Astrocyte (in vitro differentiated cells and primary cell): ENCODE data around the gene TDRD15. TPM values are rescaled to one million over a fixed set of nuclear protein-coding genes. Genes with fewer than 3 reads are reported as not detected.

ENCODE experiments used
- DNase-seq: peaks from one replicate; pipeline ENCODE4 v3.0.0-alpha.2; 2010; ENCODE audit warnings: low read depth
- FAIRE-seq: peaks from 2 replicates; lab custom pipeline; 2011; peaks lifted over from hg19 to GRCh38; lab: Jason Lieb, UNC
- H2AFZ ChIP-seq: 2 replicates; pipeline ENCODE4 v1.6.0; 2012; ENCODE audit warnings: low read depth, low read length, inconsistent platforms
- H3K27ac ChIP-seq: 2 replicates; pipeline ENCODE4 v1.5.1; 2011; ENCODE audit warnings: low read depth, low read length, inconsistent platforms
- H3K27me3 ChIP-seq: 2 replicates; pipeline ENCODE4 v1.6.0; 2011; ENCODE audit warnings: low read length, inconsistent platforms; ENCODE audit not compliant: insufficient read depth
- H3K36me3 ChIP-seq: 2 replicates; pipeline ENCODE4 v1.5.1; 2011; ENCODE audit warnings: low read length, inconsistent platforms; ENCODE audit not compliant: insufficient read depth
- H3K4me1 ChIP-seq: 2 replicates; pipeline ENCODE4 v1.5.1; 2011; ENCODE audit warnings: low read length, inconsistent platforms; ENCODE audit not compliant: insufficient read depth
- H3K4me2 ChIP-seq: 2 replicates; pipeline ENCODE4 v1.6.0; 2012; ENCODE audit warnings: low read length, inconsistent platforms
- H3K4me3 ChIP-seq: 2 replicates; pipeline ENCODE4 v1.5.1; 2011; ENCODE audit warnings: low read depth, mild to moderate bottlenecking, low read length, inconsistent platforms; ENCODE audit not compliant: insufficient read depth
- H3K79me2 ChIP-seq: 2 replicates; pipeline ENCODE4 v1.6.0; 2012; ENCODE audit warnings: mild to moderate bottlenecking, low read length, inconsistent platforms; ENCODE audit not compliant: insufficient read depth
- H3K9ac ChIP-seq: 2 replicates; pipeline ENCODE4 v1.6.0; 2012; ENCODE audit warnings: mild to moderate bottlenecking, low read length, inconsistent platforms
- H3K9me3 ChIP-seq: 2 replicates; pipeline ENCODE4 v1.5.1; 2012; ENCODE audit warnings: low read depth, mild to moderate bottlenecking, low read length, inconsistent platforms; ENCODE audit not compliant: insufficient read depth
- H4K20me1 ChIP-seq: 2 replicates; pipeline ENCODE4 v1.6.0; 2012; ENCODE audit warnings: low read length, inconsistent platforms; ENCODE audit not compliant: insufficient read depth
- H3K27ac Mint-ChIP-seq: one replicate; pipeline ENCODE4 v1.8.0; 2021; ENCODE audit warnings: mild to moderate bottlenecking, mixed read lengths; ENCODE audit not compliant: unreplicated experiment
- H3K27me3 Mint-ChIP-seq: one replicate; pipeline ENCODE4 v1.8.0; 2021; ENCODE audit warnings: low read depth, mixed read lengths; ENCODE audit not compliant: unreplicated experiment
- H3K36me3 Mint-ChIP-seq: one replicate; pipeline ENCODE4 v1.8.0; 2021; ENCODE audit warnings: low read depth, mixed read lengths; ENCODE audit not compliant: unreplicated experiment
- H3K4me1 Mint-ChIP-seq: one replicate; pipeline ENCODE4 v1.8.0; 2021; ENCODE audit warnings: low read depth, mixed read lengths; ENCODE audit not compliant: unreplicated experiment
- H3K4me3 Mint-ChIP-seq: one replicate; pipeline ENCODE4 v1.8.0; 2021; ENCODE audit warnings: mild to moderate bottlenecking, moderate library complexity, mixed read lengths; ENCODE audit not compliant: unreplicated experiment
- H3K9me3 Mint-ChIP-seq: one replicate; pipeline ENCODE4 v1.8.0; 2021; ENCODE audit warnings: mild to moderate bottlenecking, mixed read lengths; ENCODE audit not compliant: unreplicated experiment
- EZH2 ChIP-seq: IDR thresholded peaks from 2 replicates; pipeline ENCODE4 v1.6.1; 2012; ENCODE audit warnings: mild to moderate bottlenecking, low read length, inconsistent platforms; ENCODE audit not compliant: insufficient read depth
- total RNA-seq: library from RNA; stranded (reverse); gene quantifications from 2 replicates; pipeline ENCODE4 v1.2.1, GENCODE V29; 2021
- TF ChIP-seq, protein P1 (sequence below): IDR thresholded peaks from 2 replicates; pipeline ENCODE4 v1.5.1; 2011; ENCODE audit warnings: low read depth, mild to moderate bottlenecking, inconsistent platforms, low read length, moderate library complexity; ENCODE audit not compliant: insufficient read depth

The TDRD15 gene
- total RNA-seq, 1 donor from 2014 or later, result not detected

DNA sequence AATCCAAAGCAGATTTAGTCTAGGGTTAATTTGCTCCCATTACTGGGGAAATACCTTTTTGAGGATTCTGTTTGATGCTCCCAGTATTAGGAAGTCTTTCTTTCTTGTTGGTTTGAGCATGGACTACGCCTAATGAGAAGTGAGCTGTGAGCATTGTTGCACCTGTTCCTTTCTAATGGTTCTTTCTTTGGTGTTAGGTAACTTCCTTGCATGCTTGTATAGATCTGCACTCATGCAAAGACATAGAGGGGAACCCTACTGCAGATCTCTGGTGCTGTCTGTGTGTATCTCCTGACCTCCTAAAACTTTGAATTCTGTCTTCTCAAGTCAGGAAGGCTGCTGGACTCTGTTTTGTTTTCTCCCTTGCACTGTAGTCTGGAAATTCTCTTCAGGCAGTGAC is 12.8 kb upstream of the TDRD15 start:
- Histone ChIP-seq H3K27ac (no peak overlapping the region), H4K20me1 (no peaks in the 10 kb centered on the region), H3K4me3 (no peak overlapping the region), H3K9me3 (no peaks in the 10 kb centered on the region), H2AFZ (no peak overlapping the region), H3K27me3 (no peaks in the 10 kb centered on the region), H3K4me1 (no peaks in the 10 kb centered on the region), H3K79me2 (no peaks in the 10 kb centered on the region), H3K36me3 (no peaks in the 10 kb centered on the region), H3K9ac (no peak overlapping the region), H3K4me2 (no peak overlapping the region)
- no peak for TF ChIP-seq EZH2
- TF ChIP-seq, protein P1, sequence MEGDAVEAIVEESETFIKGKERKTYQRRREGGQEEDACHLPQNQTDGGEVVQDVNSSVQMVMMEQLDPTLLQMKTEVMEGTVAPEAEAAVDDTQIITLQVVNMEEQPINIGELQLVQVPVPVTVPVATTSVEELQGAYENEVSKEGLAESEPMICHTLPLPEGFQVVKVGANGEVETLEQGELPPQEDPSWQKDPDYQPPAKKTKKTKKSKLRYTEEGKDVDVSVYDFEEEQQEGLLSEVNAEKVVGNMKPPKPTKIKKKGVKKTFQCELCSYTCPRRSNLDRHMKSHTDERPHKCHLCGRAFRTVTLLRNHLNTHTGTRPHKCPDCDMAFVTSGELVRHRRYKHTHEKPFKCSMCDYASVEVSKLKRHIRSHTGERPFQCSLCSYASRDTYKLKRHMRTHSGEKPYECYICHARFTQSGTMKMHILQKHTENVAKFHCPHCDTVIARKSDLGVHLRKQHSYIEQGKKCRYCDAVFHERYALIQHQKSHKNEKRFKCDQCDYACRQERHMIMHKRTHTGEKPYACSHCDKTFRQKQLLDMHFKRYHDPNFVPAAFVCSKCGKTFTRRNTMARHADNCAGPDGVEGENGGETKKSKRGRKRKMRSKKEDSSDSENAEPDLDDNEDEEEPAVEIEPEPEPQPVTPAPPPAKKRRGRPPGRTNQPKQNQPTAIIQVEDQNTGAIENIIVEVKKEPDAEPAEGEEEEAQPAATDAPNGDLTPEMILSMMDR, result no peak
- H3K27ac Mint-ChIP-seq, result no peak overlapping the region
- no peaks in the 10 kb centered on the region for H3K9me3 Mint-ChIP-seq
- no peaks in the 10 kb centered on the region for H3K27me3 Mint-ChIP-seq
- H3K36me3 Mint-ChIP-seq, result no peaks in the 10 kb centered on the region
- no peak for FAIRE-seq
- DNase-seq, result no peak
- no peaks in the 10 kb centered on the region for H3K4me1 Mint-ChIP-seq
- no peak overlapping the region for H3K4me3 Mint-ChIP-seq

DNA sequence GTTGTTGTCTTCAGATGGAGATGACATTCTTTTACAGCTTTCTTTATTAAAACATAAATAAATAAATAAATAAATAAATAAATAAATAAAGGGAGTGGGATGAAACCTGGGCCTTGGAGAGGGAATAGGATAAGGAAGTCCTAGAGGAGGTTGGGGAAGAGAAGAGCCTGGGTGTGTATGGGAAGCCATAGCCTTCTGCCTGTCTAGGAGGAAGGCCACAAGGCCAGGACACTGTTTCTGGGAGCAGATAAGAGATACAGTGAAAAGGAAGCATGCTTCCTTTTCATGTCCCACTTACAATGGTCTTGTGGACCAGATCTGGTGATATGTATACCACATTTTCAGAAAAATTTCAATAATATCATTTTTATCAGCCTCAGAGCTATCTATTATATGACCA is 6.1 kb upstream of the TDRD15 start:
- Histone ChIP-seq H3K27me3 (no peaks in the 10 kb centered on the region), H3K9me3 (no peaks in the 10 kb centered on the region), H3K4me2 (no peak overlapping the region), H2AFZ (no peak overlapping the region), H4K20me1 (no peaks in the 10 kb centered on the region), H3K9ac (no peak overlapping the region), H3K4me1 (no peaks in the 10 kb centered on the region), H3K36me3 (no peaks in the 10 kb centered on the region), H3K27ac (no peak overlapping the region), H3K4me3 (no peak overlapping the region), H3K79me2 (no peaks in the 10 kb centered on the region)
- Mint-ChIP-seq H3K9me3 (no peaks in the 10 kb centered on the region), H3K4me3 (no peak overlapping the region), H3K27ac (no peak overlapping the region), H3K36me3 (no peaks in the 10 kb centered on the region), H3K27me3 (peaks cover 2% of the 10 kb centered on the region), H3K4me1 (no peaks in the 10 kb centered on the region)
- TF ChIP-seq, protein P1, result no peak
- no peak for TF ChIP-seq EZH2
- DNase-seq (no peak), FAIRE-seq (no peak)

DNA sequence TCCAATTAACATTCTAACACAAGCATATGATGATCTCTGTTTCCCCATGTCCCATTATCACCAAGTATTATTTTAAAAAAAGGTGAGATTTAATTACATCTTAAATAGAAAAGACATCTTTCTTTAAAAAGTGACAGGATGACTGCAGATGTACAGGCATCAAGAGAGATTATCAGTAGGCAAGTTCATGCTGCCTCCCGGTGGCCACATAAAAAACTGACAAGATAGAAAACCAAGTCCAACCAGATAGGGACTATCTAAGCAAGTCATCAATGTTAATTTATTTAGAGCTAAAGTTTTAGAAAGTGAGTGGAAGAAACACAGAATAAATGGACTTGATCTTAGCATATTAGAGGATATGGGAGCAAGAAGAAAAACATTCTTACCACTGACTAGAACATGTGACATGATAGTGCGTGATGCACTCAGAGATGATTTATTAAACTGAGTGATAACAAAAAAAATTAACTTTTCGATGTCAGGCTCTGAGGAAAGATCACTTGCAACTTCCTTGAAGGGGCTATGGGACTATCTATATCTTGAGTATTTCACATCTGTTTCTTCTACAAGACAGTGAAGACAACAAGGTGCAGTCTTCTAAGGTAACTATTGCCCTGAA is 5.4 kb upstream of the TDRD15 start:
- Histone ChIP-seq H3K79me2 (no peaks in the 10 kb centered on the region), H3K4me1 (no peaks in the 10 kb centered on the region), H3K4me2 (no peak overlapping the region), H4K20me1 (no peaks in the 10 kb centered on the region), H3K9ac (no peak overlapping the region), H2AFZ (no peak overlapping the region), H3K27ac (no peak overlapping the region), H3K9me3 (no peaks in the 10 kb centered on the region), H3K4me3 (no peak overlapping the region), H3K27me3 (no peaks in the 10 kb centered on the region), H3K36me3 (no peaks in the 10 kb centered on the region)
- H3K9me3 Mint-ChIP-seq, result no peaks in the 10 kb centered on the region
- FAIRE-seq (no peak), DNase-seq (no peak)
- no peak overlapping the region for H3K4me3 Mint-ChIP-seq
- H3K4me1 Mint-ChIP-seq, result no peaks in the 10 kb centered on the region
- H3K36me3 Mint-ChIP-seq, result no peaks in the 10 kb centered on the region
- H3K27me3 Mint-ChIP-seq, result peaks cover 2% of the 10 kb centered on the region
- TF ChIP-seq, protein P1, result peak; percentile 24
- no peak for TF ChIP-seq EZH2
- H3K27ac Mint-ChIP-seq, result no peak overlapping the region
